ENCODE data around the gene NXNL2.

NXNL2 gene

DNA sequence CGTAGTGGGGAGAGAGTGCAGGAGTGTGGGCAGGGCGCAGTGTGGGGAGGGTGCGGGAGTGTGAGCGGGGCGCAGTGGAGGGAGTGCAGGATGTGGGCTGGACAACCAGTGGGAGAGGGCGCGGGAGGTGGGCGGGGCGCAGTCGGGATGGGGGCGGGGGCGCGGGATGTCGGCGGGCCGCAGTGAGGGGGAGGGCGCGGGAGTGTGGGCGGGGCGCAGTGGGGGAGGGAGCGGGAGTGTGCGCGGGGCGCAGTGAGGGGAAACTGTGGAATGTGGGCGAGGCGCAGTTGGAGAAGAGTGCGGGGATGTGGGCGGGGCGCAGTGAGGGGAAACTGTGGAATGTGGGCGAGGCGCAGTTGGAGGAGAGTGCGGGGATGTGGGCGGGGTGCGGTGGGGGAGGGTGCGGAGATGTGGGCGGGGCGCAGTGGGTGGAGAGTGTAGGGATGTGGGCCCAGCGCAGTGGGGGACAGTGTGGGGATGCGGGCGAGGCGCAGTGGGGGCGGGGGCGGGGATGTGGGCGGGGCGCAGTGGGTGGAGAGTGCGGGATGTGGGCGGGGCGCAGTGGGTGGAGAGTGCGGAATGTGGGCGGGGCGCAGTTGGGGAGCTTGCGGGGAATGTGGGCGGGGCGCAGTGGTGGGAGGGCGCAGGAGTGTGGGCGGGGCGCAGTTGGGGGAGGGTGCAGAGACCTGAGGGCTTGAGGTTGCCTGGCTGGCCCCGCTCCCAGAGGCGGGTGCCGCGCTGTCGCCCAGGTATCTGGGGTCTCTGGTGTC, at the start of gene NXNL2:
Gene NXNL2 (plus strand): TSS at position 723 of the 770 bp plus-strand sequence. CDS start 257 bp downstream, outside the sequence.
- DNase-seq: no peak

DNA sequence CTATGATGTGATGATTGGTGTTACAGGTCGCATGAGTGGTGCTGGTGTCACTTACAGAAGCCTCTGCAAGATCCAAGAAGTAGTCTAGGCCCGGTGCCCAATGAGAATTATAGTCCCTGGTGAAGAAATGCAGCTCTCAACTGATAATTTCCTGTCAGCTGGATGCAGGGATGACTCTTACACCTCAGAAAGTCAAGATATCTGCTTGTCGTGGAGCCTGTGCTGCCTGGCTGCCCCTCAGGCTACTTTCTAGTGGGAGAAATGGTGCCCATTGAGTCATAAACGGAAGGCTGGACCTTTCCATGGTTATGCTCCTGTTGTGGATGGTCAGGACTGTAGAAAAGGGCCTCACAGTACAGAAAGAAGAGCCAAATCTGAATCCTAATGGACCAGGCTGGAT, 46.8 kb upstream of the NXNL2 start:
- DNase-seq: no peak

DNA sequence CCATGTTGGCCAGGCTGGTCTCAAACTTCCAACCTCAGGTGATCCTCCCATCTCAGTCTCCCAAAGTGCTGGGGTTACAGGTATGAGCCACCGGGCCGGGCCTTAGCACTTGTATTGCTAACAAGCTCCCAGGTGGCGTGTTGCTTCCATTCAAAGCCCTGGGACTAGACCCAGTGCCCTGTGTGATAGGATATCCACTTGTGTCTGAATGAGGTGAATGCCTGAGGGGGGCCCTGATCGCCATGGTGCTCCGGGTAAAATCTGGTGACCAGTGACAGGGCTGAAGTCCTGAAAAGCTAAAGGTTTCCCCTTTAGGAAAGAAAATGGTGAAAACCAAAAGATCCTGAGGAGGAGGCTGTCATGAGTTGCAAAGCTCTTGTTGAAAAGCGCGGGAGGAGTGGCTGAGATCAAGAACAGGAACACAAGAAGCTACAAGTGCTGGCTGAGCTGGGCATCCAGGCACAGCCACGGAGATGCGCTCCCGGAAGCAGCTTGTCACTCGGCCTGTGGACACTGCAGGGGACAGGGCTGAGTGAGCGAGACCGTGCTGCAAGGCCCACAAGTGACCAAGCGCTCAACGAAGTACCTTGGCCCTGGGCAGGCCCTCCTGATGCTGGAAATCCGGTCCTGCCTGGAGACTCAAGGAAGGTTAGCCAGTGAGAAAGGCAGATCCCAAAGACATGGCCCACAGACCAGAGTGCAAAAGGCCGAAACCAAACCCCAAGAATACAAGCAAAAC, 39.8 kb upstream of the NXNL2 start:
- no peak for DNase-seq

DNA sequence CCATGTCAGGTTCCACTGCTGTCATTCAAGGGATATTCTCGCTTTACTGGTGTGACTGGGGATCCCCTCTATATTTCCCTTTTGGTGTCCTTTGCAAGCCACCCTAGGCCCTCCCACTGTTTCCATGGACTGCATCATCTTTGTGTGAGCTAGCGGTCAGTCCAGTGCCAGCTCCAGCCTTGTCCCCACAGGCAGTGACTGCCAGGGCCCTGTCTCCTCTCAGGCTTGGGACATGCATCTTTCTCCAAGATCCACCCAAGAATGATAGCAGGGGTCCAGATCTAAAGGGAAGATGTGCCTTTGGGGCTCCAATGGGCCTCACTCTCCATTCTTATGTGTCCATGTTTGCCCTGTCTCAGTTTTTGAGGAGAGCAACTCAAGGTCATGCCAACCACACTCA, 37.8 kb upstream of the NXNL2 start:
- DNase-seq: no peak

DNA sequence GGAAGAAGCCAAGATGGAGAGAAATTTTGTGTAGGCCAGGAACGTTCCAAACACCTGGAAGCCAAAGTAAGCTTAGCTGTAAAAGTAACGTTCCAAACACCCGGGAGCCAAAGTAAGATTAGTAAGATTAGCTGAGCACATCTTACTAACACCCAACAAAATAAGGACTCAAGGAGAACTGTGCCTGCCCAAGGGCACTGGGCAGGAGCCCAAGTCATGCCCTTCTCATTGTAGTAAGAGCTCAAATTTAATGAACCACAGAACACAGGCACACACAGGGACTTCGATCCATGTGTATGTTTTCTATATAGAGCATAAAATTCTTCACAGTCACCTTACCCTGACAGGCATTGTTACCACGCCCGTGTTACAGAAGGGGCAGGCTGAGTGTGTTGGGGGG, 36.1 kb upstream of the NXNL2 start:
- DNase-seq: no peak

DNA sequence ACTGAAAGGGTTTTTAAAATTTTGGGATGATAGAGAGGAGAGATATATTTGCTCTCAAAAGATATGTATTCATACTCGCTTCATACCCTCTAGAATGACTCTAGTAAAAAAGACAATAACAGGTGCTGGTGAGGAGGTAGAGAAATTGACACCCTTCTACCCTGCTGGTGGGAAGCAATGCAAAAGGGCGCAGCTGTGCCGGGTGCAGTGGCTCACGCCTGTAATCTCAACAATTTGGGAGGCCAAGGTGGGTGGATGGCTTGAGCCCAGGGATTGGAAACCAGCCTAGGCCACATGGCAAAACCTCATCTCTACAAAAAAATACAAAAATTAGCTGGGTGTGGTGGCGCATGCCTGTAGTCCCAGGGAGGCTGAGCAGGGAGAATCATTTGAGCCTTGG, 33.9 kb upstream of the NXNL2 start:
- DNase-seq: no peak

DNA sequence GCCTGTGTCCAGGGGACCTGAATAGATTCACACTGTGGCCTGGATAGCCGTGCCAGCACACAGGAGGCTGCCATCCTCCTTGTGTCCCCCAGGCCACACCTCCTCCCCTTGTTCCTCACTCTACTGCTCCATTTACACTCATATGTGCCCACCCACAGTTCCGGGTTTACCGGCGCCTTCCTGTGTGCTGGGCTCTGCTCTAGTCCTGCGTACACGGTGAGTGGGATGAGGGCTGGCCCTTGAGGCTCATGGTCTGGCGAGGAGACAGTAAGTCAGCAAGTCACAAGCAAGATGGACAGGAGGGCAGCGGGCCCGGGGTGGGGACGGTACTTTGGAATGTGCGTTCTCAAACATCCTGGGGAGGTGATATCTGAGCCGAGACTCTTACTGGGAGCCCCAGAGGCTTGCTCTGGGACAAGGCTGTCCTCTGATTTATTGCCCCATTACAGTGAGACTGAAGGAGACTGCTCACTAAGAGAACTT, 32.4 kb upstream of the NXNL2 start:
- DNase-seq: no peak

DNA sequence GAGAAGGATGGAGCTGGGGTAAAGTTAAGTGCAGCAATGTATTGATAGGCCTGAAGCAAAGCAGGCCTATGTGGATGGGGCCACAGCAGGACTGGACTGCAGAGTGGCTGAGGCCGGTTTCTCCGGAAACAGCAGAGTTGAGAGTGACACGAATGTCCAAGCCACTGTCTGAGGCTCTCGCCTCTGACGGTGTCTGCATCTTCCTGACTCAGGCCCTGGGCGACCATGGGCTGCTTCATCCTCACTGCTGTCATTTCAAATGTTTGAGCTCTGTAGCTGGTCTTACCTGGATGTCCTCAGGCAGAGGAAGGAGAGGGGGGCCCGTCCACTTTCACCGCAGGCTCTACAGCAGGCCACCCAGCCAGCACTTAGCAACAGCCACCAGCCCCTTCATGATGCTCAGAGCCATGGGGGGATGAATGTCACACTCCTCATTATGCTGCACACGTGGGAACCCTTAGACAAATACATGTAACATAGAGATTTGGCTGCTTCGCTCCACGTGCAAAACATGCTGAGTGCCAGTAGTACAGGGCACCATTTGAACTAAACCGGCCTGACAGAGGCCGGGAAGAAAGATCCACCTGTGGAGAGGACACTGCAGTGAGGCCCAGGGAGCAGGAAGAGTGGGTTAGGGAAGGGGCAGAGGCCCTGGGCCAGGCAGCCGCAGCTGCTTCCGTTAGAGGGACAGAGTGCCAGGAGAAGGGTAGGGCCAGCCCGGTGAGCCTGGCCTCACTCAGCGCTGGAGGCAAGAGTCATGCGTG, 31.7 kb upstream of the NXNL2 start:
- no peak for DNase-seq

DNA sequence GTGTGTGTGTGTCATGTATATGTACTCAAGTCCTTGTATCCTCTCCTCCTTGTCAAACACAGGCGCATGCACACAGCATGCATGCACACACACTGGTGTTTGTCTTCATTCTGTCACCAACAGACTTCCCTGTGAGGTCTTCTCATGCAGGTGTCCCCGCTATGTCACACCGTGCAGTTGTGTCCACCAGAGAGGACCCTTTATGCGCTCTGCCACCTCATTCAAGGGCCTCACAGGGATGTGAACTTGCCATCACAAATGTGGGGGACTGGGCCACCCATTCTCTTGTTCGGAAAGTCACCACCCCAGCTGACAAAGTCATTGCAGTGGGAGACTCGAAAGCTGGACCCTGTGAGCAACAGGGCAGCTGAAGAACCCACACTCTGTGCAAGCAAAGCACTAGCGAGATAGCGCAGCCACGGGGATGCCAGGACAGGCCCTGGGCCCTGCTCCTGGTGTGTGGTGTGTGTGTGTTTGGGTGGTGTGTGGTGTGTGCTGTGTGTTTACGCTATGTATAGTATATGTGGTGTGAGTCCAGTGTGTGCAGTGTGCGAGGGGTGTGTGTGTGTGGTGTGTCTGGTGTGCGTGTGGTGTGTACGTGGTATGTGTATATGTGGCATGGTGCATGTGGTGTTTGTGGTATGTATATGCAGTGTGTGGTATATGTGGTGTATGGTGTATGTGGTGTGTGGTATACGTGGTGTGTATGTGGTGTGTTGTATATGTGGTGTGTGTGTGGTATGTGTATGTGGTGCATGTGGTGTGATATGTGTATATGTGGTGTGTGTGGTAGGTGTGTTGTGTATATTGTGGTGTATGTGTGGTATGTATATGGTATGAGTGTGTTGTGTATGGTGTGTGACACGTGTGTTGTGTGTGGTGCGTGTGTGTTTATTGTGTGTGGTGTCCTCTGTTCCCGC, 30.9 kb upstream of the NXNL2 start:
- no peak for DNase-seq

DNA sequence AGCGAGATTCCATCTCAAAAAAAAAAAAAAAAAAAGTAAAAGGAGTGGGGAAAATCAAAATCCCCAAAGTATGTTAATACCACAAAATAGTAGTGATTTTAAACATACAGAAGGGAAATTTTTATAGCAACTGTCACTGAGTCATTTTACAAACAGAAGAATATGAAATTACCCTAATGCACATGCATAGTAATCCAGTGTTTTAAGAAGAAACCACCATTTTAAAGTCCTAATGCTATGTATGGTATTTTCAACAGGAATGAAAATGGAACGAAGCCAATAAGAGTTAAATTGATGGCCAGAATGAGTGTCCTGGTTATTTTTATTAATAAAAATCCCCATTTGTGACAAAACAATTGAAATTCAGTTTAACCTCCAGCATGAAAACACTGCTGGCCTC, 26.7 kb upstream of the NXNL2 start:
- DNase-seq: no peak

DNA sequence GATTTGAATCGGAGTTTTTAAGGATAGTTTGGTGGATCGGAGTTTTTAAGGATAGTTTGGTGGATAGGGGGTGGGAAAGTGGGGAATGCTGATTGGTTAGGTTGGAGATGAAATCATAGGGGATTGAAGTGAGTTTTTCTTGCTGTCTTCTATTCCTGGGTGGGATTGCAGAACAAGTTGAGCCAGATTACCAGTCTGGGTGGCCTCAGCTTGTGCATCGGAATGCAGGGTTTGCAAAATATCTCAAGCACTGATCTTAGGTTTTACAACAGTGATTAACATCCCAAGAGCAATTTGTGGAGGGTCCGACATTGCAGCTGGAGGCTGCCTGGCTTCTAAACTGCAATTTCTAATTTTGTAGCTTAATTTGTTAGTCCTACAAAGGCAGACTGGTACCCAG, 23.1 kb upstream of the NXNL2 start:
- no peak for DNase-seq

DNA sequence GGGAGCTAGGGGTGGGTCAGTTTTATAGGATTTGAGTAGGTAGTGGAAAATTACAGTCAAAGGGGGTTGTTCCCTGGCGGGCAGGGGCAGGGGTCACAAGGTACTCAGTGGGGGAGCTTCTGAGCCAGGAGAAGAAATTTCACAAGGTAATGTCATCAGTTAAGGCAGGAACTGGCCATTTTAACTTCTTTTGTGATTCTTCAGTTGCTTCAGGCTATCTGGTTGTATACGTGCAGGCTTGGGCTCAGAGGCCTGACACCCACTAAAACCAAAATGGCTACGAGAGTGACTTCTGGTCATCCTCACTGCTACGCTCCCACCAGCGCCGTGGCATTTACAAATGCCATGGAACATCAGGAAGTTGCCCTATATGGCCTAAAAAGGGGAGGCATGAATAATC, 20.7 kb upstream of the NXNL2 start:
- no peak for DNase-seq

DNA sequence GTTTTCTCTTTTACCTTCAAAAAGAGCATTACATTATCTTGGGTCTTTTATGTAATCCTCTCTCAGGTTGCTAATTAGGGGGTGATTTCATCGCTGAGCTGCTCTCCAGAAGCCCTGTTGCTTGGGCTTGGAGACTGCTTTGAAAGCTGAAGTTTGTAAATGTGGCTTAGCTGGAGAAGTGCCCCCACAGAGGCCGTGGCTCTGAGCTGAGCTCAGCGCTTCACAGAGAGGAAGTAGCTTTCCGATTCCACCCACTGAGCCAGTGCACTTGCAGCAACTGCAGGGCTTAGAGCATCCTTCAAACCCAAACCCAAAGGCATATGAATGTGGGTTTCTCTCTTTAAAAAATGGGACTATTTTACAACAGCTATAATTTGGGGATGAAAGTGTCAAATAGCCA, 13.7 kb upstream of the NXNL2 start:
- DNase-seq: no peak

DNA sequence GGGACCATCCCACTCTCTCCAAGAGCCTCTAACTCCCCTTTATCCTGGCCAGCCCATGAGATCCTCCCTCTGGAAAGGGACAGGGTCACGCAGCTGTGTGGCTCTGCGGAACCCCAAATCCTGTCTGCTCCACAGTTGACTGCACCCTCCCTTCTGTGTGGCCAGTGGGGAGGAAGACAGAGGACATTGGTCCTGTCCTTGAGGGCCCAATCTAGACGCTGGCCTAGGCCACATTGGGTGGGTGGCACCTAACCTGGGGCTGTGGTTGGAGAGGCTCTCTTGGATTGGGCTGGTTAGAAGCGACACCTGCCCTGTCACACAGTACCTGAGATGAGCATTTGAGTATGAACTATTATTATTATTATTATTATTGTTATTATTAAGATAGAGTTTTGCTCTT, 12.6 kb upstream of the NXNL2 start:
- no peak for DNase-seq

DNA sequence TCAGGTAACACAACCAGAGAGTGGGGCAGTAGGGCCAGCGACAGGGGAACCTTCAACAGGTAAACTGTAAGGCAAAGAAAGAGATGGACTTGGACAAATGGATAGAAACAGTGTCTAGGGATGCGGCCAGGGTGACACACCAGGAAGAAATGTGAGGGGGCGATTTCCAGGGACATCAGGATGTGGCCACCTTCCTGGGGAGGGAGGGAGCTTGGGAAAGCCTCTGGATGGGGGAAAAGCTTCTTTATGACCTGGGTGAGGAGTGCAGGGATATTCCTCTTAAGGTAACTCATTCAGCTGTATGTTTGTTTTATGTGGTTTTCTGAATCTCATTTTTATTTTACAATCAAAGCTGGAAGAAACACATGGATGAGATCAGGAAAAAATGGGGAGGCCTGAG, 11.9 kb upstream of the NXNL2 start:
- DNase-seq: no peak

DNA sequence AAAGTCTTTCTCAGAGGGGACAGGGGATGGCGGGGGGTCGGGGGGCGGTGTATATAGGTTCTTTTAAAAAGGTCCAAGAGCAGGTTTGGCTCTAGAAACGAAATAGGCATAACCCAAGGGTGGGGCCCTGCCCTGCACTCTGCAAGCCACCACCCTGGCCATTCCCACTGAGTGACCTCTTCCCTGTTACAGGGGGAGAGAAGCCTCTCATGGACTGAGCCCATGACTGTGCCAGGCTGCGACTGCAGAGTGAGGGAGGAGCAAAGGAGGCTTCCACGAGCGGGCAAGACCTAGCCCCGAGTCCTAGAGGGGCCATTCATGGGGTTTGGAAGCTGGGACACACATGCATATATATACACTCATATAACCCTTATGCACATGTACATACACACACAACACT, 10.1 kb upstream of the NXNL2 start:
- DNase-seq: no peak

DNA sequence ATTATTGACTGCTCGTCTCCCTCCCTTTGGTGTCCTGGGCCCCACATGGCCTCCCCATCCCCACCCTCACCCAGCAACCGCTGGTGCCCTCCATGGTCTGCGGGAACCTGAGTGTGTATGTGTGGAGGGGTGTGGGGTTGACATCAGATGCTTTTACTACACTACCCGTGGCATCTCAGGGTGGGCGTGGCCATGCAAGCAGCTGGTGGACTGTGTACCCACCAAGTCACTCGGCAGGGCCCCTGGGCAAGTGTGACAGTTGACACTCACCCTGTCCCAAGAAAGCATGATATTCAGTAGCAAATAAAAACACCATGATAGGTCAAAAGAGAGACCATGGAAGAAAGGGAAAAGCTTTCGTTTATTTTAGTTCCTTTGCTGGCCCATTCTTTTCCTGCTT, 7.4 kb upstream of the NXNL2 start:
- no peak for DNase-seq

DNA sequence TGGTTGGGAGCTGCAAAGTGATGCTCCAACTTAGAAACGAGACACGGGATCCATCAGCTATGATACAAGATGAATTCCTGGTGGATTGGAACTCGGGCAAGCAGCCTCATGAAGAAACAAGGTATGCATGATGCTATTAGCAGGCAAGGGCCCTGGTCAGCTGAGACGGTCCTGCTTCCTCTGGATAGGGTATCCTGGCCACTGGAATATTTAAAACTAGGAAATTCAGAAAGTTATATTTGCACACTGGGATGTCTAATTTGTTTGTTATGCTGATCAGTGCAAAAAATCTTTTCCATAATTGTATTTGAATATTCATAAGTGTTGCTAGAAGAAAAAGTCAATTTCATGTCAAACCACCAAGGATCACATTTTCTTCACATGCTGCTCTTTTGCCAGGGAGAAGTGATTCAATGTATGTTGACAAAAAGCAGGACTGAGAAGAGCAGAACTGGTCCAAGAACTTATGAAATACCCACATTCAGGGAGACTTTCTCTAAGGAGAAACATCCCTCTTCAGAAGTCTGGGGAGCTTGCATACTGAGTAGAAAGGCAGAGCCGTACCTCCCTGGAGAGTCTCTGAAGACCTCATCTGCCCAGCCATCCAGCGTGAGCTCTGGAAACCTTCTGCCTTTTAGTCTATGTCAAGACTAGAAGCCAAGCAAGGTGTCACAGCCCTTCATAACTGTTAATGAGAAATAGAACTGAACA, 6.7 kb upstream of the NXNL2 start:
- DNase-seq: no peak

DNA sequence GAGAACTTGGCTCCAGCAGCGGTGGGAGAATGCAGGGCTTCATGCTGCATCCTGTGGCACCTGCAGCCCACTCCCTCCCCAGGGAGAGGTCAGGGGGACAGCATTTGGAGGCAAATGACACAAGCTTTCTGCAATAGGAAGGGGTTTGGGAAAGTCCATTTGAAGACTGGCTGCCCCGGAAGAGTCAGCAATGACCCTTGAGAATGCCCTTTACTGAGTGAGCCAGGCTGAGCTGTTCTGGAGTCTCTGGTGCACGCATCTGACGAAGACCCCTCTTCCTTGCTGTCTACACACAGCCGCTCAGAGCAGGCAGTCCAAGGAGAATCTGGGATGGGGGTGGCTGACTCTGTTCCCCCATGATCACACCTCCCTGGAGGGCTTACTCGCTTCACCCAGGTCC, 5.5 kb upstream of the NXNL2 start:
- DNase-seq: no peak

DNA sequence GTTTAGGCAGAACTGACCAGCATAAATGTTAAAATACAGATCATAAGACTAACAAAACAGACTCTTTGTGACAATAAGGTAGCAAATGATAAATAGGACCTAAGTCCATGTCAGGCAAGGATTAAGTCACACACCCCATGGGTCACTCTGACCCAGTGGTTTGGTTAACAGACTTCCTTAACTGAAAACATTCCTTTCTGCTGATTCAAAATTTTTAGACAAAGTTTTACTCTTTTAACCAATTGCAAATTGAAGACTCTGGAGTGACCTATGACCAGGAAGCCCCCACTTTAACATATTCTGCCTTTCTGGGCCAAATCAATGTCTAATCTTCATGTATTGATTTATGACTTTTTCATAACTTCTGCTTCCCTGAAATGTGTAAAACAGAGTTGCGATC, 4.9 kb upstream of the NXNL2 start:
- DNase-seq: no peak

DNA sequence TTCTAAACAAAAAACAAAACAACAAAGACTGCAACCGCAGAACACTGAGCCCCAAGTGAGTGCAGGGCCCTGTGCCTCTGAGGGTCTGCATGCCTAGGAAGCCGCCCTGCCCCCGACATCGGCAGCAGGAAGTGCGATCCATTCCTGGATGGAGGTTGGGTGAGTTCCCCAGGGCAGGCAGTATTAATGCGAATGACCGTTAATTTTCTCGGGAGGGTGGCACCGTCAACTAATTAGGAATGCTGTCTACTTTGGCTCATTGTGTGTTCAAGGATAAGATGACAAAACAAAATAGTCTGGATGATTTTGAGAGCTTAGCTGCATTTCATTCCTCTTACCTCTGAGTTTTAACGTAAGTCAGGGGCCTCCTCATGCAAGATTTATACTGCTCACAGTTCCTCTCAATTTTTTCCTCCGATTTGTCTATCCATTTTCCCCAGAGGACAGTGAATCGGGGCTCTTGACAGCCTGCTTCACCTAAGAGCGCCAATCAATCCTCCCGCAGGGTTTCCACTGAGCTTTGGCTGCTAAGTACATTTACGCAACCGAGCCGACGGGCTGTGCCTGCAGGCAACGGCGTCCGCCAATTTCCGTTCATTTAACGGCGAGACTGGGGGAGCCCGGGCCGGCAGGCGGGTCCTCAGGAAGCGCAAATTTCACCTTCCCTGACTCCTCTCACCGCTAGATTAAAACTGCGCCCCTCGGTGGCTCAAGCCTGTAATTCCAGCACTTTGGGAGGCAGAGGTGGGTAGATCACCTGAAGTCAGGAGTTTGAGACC, 2.9 kb upstream of the NXNL2 start:
- no peak for DNase-seq

Data from NCI-H2081 treated with DMSO at 0.1 percent for 48 hours (cell line).